HG03432 (cell line): ENCODE measurements around the gene TAP1.
A peak's percentile ranks its signal among the peaks of the same experiment; 100 is the strongest.
"Not testable (repeated sequence)": the region's sequence is repeated elsewhere in the genome, so short reads cannot be mapped to it uniquely, and the experiment has no call there.

Experiments
- ATAC-seq: cut with Tn5 transposase; IDR thresholded peaks from one replicate; pipeline ENCODE4 v1.9.1; 2021; ENCODE audit warnings: mild to moderate bottlenecking, moderate library complexity; ENCODE audit not compliant: unreplicated experiment

TAP1 gene, protein sequence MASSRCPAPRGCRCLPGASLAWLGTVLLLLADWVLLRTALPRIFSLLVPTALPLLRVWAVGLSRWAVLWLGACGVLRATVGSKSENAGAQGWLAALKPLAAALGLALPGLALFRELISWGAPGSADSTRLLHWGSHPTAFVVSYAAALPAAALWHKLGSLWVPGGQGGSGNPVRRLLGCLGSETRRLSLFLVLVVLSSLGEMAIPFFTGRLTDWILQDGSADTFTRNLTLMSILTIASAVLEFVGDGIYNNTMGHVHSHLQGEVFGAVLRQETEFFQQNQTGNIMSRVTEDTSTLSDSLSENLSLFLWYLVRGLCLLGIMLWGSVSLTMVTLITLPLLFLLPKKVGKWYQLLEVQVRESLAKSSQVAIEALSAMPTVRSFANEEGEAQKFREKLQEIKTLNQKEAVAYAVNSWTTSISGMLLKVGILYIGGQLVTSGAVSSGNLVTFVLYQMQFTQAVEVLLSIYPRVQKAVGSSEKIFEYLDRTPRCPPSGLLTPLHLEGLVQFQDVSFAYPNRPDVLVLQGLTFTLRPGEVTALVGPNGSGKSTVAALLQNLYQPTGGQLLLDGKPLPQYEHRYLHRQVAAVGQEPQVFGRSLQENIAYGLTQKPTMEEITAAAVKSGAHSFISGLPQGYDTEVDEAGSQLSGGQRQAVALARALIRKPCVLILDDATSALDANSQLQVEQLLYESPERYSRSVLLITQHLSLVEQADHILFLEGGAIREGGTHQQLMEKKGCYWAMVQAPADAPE

DNA sequence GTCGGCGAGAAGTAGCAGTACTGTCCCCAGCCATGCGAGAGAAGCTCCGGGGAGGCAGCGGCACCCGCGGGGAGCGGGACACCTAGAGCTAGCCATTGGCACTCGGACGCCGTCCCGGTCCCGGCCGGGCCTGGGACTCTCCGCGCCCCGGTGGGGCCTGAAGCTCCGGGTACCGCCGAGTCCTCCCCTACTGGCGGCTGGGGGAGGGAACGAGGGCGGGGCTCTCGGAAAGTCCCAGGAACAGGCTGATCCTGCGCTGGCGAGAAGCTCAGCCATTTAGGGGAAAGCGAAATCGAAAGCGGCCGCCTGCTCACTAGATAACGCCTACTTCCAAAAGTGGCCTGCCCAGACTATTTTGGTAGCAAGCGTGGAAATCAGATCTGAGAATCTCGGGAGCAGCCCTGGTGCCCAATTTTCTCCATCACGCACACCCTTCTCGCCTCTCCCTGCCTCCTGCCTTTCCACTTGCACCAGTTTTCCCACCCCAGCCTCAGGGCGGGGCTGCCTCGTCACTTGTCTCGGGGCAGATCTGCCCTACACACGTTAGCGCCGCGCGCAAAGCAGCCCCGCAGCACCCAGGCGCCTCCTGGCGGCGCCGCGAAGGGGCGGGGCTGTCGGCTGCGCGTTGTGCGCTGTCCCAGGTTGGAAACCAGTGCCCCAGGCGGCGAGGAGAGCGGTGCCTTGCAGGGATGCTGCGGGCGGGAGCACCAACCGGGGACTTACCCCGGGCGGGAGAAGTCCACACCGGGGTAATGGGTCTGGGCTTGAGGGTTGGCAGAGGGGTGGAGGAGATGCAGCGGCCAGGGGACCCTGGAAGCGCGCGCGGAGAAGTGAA, at the start of gene TAP1, which contains the start of gene PSMB9:
Gene TAP1, minus strand, starts transcription at position 164 of the 835 bp plus-strand sequence. Its CDS starts 68 bp downstream, at position 96.
Gene PSMB9, plus strand, starts transcription at position 652 of the 835 bp plus-strand sequence. Its CDS starts 38 bp downstream, at position 690.
- peak; percentile 83 for ATAC-seq

DNA sequence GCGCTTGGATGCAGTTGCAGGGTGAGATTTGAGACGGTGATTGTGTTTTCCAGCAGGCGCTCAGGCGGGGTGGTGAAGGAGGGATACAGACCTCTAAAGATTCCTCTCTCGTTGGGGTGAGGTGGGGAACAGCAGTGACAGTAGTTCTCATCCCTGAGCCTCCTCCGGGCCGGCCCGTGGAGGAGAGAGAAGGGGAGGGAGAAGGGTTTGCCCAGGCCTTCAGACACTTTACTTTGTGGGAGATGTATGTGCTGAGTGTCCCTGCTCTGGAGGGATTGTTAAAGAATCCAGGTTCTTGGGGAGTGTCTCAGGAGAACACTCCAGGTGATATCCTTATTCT, 41.5 kb upstream of the TAP1 start:
- ATAC-seq, result peak; percentile 27

DNA sequence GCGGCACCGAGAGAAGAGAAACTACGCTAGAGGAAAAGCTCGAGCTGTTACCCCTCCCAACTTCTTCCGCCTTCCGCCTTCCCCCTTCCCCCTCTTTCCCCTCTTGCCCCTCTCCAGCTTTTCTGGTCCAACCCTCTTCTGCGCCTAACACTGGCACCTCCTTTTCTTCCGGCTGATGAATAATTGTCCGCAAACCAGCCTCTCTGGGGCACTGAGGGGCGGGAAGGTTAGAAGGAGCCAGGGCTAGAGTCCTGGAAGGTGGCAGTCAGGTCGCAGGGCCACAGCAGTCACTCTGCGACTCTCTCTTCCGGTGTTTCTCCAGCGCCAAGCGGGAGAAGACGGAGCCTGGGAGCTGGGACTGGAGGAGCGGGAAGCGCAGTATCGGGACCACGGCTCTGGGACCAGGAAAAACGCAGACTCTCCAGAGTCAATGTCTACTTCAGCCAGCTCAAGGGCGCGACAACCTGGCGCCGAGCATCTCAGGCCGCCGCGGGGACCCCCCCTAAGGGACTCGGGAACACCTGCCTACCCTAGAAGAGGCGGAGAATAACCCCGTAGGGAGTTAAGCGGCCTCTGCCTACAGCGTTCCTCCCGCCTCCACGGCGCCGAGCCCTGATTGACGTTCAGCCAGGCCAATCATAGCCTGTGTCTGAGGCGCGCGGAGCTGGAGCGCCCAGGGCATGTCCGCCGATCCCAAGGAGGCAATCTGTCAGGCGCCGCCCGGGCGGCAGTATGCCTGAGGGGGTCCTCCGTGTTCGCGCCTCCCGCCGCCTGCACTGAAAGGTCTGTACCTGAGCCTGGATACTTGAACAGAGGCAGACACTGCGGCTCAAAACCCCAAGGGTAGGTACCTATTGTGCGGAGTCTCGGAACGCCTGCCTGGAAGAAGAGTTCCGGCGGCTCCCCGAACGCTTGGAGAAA, 40.8 kb upstream of the TAP1 start:
- ATAC-seq, result peak; percentile 95

DNA sequence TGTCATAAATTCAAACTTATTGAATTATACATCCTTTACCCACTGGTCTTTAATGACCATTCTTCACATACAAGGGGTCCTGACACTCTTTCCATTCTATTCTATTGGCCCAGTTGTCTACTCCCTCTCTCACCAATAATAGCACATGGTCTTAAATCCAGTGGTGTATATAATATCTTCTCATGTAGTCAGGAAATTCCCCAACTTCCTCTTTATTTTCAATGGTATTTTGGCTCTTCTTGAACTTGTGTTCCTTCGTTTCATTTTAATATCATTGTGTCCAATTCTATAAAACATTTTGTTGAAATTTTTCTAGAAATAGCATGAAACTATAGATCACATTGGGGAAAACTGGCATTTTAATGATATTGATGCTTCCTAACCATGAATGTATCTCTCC, 37.3 kb upstream of the TAP1 start:
- no peak for ATAC-seq

DNA sequence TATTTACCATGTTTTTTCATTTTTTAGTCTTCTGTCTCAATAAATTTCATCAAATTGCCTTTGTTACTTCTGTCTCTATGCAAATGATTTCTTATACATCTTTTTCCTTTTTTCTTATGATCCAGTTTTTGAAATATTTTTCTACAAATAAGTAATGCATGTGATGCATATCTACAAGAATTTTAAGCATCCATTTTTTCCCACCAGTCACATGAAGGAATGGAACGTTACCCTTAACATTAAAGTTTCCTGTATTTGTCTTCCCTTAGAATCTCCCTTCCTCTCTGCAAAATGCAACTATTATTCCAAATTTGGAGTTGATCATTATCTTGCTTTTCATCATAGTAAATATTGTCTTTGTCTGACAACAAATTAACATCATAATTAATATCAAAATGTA, 36.0 kb upstream of the TAP1 start:
- ATAC-seq, result no peak

DNA sequence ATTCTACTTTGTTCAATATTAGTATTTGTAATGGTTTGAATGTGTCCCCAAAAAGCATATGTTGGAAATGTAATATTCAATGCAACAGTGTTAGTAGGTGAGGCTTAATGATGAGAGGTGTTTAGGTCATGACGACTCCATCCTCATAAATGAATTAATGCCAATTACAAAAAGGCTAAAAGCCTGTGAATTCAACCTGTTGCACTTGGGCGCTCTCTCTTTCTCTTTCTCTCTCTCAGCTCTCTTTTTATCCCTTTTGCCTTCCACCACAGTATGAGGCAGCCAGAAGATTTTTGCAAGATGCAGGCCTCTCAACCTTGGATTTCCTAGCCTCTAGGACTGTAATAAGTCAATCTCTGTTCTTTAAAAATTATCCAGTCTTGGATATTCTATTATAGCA, 35.1 kb upstream of the TAP1 start:
- no peak for ATAC-seq

DNA sequence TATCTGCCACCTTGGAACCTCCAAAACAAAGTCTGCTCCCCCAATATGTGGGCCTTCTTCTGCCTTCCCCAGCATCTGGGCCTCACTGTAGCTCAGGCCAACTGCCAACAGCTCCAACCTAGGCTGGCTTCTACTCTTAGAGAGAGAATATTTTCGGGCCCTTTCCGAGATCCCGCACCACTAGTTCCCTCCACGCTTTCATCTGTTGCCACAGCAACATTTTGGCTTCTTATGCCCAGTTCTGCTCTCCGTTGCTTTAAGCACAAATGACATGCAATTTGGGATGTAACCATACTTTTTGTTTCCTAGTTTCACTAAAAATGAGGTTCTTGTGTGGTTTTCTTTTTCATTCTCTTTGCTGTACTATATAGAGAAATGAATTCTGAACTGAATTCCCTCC, 34.1 kb upstream of the TAP1 start:
- no peak for ATAC-seq

DNA sequence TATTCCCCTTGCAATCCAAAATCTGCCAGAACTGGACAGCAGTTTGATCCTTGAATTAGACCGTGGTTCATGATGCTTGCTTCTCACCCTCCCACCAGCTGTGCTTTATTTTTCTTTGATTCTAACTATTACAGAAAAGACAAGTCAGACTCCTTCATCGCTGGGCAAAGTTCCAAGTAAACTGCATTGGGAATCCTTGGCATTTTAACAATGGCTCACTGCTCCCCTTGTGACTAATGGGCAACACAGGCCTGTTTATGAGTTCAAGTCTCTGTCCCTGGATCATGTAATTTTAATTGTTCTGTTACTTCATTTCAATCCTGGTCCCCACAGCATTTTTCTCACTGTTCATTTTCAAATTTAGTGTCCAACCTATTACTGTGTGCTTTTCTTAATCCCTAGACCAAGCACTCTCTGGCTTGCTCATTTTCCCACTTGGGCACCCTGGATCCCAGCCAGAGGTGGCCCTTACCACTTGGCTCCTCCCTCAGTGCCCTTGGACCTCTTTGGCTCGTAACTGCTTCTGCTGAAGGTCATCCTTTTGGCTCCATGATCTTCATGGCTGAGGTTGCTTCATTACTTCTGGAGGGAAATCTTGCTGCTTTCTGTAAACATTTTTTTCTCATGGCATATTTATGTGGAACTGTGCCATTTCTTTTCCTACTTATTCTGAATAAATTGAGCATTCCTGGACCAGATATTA, 33.3 kb upstream of the TAP1 start:
- ATAC-seq, result no peak

DNA sequence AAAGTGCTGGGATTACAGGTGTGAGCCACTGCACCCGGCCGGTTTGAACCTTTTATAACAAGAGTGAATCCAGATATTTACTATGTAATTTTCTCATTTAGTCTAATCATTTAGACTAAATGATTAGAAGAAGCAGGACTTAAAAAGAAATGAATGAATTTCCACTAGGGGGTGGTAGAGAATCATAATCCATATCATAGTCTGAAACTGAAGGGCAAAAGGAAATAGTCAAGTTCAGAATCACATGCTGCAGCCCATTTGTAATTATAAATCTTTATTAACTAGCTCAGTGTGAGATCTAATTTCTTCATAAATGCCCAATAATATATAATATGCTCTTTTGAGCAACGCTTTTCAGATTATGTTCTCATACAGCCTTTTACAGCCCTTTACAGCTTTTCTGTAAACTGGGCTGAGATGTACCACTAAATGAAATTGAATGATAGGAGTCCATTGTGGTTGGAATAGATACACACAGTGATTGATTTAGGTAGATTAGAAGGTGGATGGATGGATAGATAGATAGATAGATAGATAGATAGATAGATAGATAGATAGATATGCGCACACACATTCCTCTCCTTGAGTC, 32.3 kb upstream of the TAP1 start:
- no peak for ATAC-seq

DNA sequence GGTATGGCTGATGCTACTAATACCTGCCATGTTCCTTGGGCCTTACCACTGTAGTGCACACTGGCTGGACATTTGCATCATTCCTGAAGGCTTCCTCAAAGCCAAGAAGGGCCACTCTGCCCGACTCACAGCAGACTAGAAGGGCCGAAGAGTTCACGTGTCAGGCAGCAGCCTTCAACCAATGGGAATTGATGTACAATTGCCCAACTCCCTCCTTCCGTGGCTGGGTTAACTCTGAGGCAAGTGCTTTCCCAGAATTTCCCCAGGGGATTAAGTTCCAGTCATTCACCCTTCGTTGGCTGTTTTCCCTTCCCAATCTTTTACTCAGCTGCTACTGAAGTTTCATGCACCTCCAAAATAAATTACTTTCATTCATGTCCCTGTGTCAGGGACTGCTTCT, 30.3 kb upstream of the TAP1 start:
- ATAC-seq, result no peak

DNA sequence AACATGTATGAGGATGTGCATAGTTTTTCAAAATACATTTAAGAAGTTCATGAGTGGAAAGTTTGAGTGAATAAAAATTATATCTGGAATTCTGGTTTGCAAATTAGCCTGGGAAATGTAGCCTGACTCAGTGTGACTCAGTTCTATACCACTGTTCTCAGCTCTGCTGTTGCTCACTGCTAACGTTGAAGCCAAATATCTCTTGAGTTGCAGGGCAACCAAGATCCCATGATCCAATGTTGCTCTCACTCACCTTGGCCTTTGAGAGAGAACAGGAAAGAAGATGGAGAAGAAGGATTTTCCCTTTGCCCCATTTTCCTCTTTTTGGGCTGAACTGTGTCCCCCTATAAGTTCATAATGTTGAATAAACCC, 29.4 kb upstream of the TAP1 start:
- no peak for ATAC-seq

DNA sequence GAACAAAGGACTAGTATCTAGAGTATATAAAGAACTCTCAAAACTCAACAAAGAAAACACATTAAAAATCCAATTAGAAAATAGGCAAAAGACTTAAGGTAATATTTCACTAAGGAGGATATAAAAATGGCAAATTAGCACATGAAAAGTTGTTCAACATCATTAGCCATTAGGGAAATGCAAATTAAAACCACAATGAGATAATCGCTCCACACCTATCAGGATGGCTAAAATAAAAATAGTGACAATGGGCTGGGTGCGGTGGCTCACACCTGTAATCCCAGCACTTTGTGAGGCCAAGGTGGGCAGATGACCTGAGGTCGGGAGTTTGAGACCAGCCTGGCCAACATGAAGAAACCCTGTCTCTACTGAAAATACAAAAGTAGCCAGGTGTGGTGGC, 27.5 kb upstream of the TAP1 start:
- not testable (repeated sequence) for ATAC-seq

DNA sequence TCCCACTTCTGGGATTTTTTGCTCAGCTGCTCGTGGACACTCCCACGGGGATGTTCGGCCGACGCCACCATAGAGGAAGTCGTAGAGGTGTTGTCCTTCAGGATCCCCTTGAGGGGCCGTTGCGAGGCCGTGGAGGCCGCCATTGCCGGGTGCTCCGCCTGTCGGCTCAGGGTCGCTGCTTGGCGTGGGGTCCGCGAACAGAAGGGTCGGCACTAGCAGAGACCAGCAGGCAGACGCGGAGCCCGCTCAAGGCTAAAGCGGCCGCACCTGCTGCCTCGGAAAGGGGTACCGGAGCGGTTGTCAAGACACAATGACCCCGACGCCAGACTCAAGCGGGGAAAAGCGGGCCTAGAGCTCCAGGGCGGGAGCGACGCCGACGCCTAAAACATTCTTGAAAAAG, 26.2 kb upstream of the TAP1 start:
- no peak for ATAC-seq

DNA sequence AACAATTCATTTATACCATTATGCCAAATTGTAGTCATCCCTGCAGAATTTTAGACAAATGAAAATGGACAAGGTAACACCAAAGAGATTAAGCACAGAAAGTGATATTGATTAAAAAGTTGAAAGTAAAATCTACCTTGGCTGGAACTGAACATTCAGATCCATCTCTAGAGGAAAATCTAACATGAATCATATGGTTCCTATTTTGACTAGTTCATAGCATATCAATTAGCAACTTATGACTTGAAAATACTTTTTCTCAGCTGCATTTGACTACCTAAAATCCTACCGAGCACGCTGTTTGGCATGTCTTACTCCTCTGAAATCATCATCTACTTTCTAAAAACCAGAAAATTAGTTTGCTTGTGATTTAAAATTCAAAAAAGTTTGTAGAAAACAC, 23.1 kb upstream of the TAP1 start:
- ATAC-seq, result no peak

DNA sequence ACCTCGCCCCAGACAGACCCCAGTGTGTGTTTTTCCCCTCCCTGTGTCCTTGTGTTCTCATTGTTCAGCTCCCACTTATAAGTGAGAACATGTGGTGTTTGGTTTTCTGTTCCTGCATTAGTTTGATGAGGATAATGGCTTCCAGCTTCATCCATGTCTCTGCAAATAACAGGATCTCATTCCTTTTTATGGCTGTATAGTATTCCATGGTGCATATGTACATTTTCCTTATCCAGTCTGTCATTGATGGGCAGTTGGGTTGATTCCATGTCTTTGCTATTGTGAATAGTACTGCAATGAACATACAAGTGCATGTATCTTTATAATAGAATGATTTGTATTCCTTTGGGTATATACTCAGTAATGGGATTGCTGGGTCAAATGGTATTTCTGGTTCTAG, 20.4 kb upstream of the TAP1 start:
- not testable (repeated sequence) for ATAC-seq

DNA sequence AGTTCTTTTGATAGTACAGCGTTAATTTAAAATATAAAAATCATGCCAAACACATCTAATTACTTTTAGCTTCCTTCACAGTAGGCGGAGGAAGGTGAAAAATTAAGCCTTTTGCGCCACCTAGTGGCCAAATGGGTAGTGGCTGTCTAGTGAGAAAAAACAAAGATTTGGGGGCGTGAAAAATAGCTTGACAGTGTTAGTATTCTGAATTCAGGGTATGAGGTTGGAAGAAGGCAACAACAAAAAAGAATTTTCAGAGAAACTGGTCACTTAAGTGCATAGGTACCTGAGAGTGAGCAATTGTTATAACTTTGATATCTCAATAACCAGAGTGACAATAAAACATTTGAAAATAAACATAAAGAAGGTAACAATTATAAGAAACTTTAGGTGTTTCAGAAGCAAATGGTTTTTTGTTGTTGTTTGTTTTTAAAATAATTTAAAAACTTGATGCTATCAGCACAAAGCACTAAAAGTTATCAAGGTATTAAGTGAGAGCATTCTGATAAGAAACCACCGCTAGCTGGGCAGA, 14.8 kb upstream of the TAP1 start:
- no peak for ATAC-seq

DNA sequence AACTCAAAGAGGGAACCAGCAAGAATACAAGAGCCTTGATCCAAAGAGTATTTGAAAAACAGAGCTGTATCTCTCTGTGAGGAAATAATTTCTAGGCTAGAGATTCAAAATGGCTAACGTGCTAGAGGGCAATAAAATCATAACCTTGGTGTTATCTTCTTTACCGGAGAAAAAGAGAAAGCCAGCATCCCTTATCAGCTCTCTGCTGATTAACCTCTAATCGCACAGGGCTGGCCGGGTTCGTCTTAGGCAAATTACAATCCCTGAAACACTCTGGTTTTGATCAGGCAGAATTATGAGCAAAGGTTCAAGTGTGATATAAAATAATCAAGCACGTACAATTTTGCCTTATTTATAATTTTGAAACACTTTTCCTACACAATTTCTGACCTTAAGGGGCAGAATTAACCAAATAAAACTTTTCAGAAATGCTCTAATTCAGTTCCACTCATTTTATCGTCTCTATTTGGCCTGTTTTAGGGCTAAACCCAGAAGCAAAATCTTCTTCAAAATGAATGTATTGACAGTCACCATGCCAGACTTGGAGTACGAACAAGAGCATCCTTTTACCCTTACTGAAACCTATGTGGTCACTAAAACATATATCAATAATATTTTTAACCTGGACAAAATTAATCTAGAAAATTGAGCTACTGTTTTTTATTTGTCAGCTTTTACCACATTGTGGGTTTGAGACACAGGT, 14.2 kb upstream of the TAP1 start:
- no peak for ATAC-seq

DNA sequence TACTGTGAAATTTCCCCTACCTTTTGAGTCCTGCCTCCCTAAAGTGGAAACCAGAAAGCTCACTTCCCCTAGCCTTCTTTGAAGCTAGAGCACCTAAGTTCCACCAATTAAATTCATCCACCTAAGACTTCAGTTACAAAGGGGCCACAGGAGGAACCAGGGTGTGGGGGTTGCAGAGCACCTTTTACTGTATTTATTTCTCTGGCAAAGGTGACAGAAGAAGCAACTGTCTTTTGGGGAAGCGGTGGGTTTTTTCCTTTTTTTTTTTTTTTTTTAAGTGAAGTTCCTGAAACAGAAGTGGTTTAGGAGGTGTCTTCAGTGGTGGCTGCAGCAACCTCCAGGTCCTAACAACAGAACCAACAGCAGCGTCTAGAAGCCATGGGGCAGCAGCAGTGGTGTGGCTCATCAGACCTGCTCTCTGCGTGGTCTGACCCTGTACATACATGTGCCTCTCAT, 13.5 kb upstream of the TAP1 start:
- no peak for ATAC-seq
